HG03439 (cell line): Measurements from ENCODE around the gene OR52W1.

ENCODE experiments used
- ATAC-seq: cut with Tn5 transposase; IDR thresholded peaks from one replicate; pipeline ENCODE4 v1.9.1; 2021; ENCODE audit warnings: mild to moderate bottlenecking, moderate library complexity; ENCODE audit not compliant: unreplicated experiment

The OR52W1 gene

GRCh38 chr11:6199174-6199810 is at the start of gene OR52W1:
Gene OR52W1, plus strand, starts transcription at chr11:6199224. Its CDS starts 0 bp downstream, at chr11:6199224.
- ATAC-seq = no peak

- ATAC-seq = no peak
Observed at GRCh38 chr11:6151117-6151516, 47.9 kb upstream of the OR52W1 start.

- ATAC-seq = no peak
Observed at GRCh38 chr11:6152126-6152525, 46.9 kb upstream of the OR52W1 start.

- no peak for ATAC-seq
Observed at GRCh38 chr11:6156628-6157359, 42.2 kb upstream of the OR52W1 start.

- ATAC-seq = no peak
Observed at GRCh38 chr11:6170226-6170625, 28.8 kb upstream of the OR52W1 start, which contains the start of gene OR52B2. Gene OR52B2, minus strand, starts transcription at chr11:6170326. Its CDS starts 0 bp downstream, at chr11:6170326.

- ATAC-seq = no peak
Observed at GRCh38 chr11:6175440-6175839, 23.6 kb upstream of the OR52W1 start.

- no peak for ATAC-seq
Observed at GRCh38 chr11:6191742-6192141, 7.3 kb upstream of the OR52W1 start.

GRCh38 chr11:6194065-6194581 is 4.9 kb upstream of the OR52W1 start:
- ATAC-seq = no peak

GRCh38 chr11:6196396-6196795 is 2.6 kb upstream of the OR52W1 start:
- no peak for ATAC-seq

- no peak for ATAC-seq
Observed at GRCh38 chr11:6197466-6198200, 1.4 kb upstream of the OR52W1 start.

- no peak for ATAC-seq
Observed at GRCh38 chr11:6200975-6201374, 2.0 kb downstream of the OR52W1 start.

GRCh38 chr11:6201481-6201880 is 2.5 kb downstream of the OR52W1 start:
- ATAC-seq = no peak

- no peak for ATAC-seq
Observed at GRCh38 chr11:6202041-6202440, 3.0 kb downstream of the OR52W1 start.

GRCh38 chr11:6203327-6203726 is 4.3 kb downstream of the OR52W1 start:
- ATAC-seq = no peak

- ATAC-seq = no peak
Observed at GRCh38 chr11:6204706-6205105, 5.7 kb downstream of the OR52W1 start.

- no peak for ATAC-seq
Observed at GRCh38 chr11:6205366-6205765, 6.3 kb downstream of the OR52W1 start, which contains the start of gene C11orf42. Gene C11orf42, plus strand, starts transcription at chr11:6205557. Its CDS starts 59 bp downstream, at chr11:6205616.

GRCh38 chr11:6206456-6207180 is 7.6 kb downstream of the OR52W1 start:
- no peak for ATAC-seq

GRCh38 chr11:6209801-6210200 is 10.8 kb downstream of the OR52W1 start:
- ATAC-seq = no peak

GRCh38 chr11:6210274-6210955 is 11.4 kb downstream of the OR52W1 start:
- no peak for ATAC-seq

GRCh38 chr11:6214530-6214929 is 15.5 kb downstream of the OR52W1 start:
- no peak for ATAC-seq
